HEK293 (cell line): ENCODE data around the gene STK11.

Experiments
- BCL11A ChIP-seq: fragments of 450-650 bp; formaldehyde crosslinking; IDR thresholded peaks from 2 replicates; pipeline ENCODE4 v1.5.1; 2016; ENCODE audit warnings: low read depth, missing biosample characterization, missing genetic modification characterization
- KLF10 ChIP-seq: fragments of 450-650 bp; IDR thresholded peaks from 2 replicates; pipeline ENCODE4 v1.5.1; 2018; ENCODE audit warnings: missing biosample characterization, mild to moderate bottlenecking, missing genetic modification characterization
- KLF16 ChIP-seq: fragments of 450-650 bp; formaldehyde crosslinking; IDR thresholded peaks from 2 replicates; pipeline ENCODE4 v1.5.1; 2017; ENCODE audit warnings: missing biosample characterization, missing genetic modification characterization
- KLF8 ChIP-seq: fragments of 450-650 bp; formaldehyde crosslinking; IDR thresholded peaks from 2 replicates; pipeline ENCODE4 v1.5.1; 2016; ENCODE audit warnings: missing biosample characterization, missing genetic modification characterization
- PRDM10 ChIP-seq: fragments of 450-650 bp; formaldehyde crosslinking; IDR thresholded peaks from 2 replicates; pipeline ENCODE4 v1.5.1; 2016; ENCODE audit warnings: missing biosample characterization, missing genetic modification characterization
- SP2 ChIP-seq: fragments of 450-650 bp; formaldehyde crosslinking; IDR thresholded peaks from 2 replicates; pipeline ENCODE4 v1.5.1; 2016; ENCODE audit warnings: missing biosample characterization, missing genetic modification characterization
- WT1 ChIP-seq: fragments of 450-650 bp; formaldehyde crosslinking; IDR thresholded peaks from 2 replicates; pipeline ENCODE4 v1.5.1; 2016; ENCODE audit warnings: missing biosample characterization, missing genetic modification characterization
- ZBTB10 ChIP-seq: fragments of 450-650 bp; formaldehyde crosslinking; IDR thresholded peaks from 2 replicates; pipeline ENCODE4 v1.5.1; 2016; ENCODE audit warnings: missing biosample characterization, missing genetic modification characterization
- ZBTB11 ChIP-seq: fragments of 450-650 bp; formaldehyde crosslinking; conservative IDR thresholded peaks from 2 replicates; pipeline ENCODE4 v1.5.1; 2016; ENCODE audit warnings: low read depth, missing biosample characterization, missing genetic modification characterization
- ZBTB48 ChIP-seq: fragments of 450-650 bp; formaldehyde crosslinking; IDR thresholded peaks from 2 replicates; pipeline ENCODE4 v1.5.1; 2016; ENCODE audit warnings: missing biosample characterization, missing genetic modification characterization
- ZNF10 ChIP-seq: fragments of 450-650 bp; formaldehyde crosslinking; IDR thresholded peaks from 2 replicates; pipeline ENCODE4 v1.5.1; 2017; ENCODE audit warnings: missing biosample characterization, missing genetic modification characterization
- ZNF112 ChIP-seq: fragments of 450-650 bp; formaldehyde crosslinking; IDR thresholded peaks from 2 replicates; pipeline ENCODE4 v1.5.0; 2017; ENCODE audit warnings: missing biosample characterization, missing genetic modification characterization
- ZNF2 ChIP-seq: fragments of 450-650 bp; formaldehyde crosslinking; IDR thresholded peaks from 2 replicates; pipeline ENCODE4 v1.5.1; 2016; ENCODE audit warnings: missing biosample characterization, missing genetic modification characterization
- ZNF311 ChIP-seq: fragments of 450-650 bp; formaldehyde crosslinking; IDR thresholded peaks from 2 replicates; pipeline ENCODE4 v1.5.1; 2017; ENCODE audit warnings: missing biosample characterization, missing genetic modification characterization, borderline replicate concordance
- ZNF335 ChIP-seq: fragments of 450-650 bp; formaldehyde crosslinking; conservative IDR thresholded peaks from 2 replicates; pipeline ENCODE4 v1.5.1; 2016; ENCODE audit warnings: missing biosample characterization, missing genetic modification characterization
- ZNF449 ChIP-seq: fragments of 450-650 bp; formaldehyde crosslinking; IDR thresholded peaks from 2 replicates; pipeline ENCODE4 v1.5.1; 2017; ENCODE audit warnings: missing biosample characterization, mild to moderate bottlenecking, missing genetic modification characterization, moderate library complexity
- ZNF529 ChIP-seq: fragments of 450-650 bp; formaldehyde crosslinking; IDR thresholded peaks from 2 replicates; pipeline ENCODE4 v1.5.1; 2017; ENCODE audit warnings: missing genetic modification characterization, missing biosample characterization; ENCODE audit not compliant: insufficient replicate concordance
- ZNF561 ChIP-seq: fragments of 450-650 bp; IDR thresholded peaks from 2 replicates; pipeline ENCODE4 v1.5.1; 2018; ENCODE audit warnings: missing biosample characterization, missing genetic modification characterization, borderline replicate concordance
- ZNF580 ChIP-seq: fragments of 450-650 bp; formaldehyde crosslinking; IDR thresholded peaks from 2 replicates; pipeline ENCODE4 v1.5.1; 2016; ENCODE audit warnings: missing biosample characterization, missing genetic modification characterization
- ZNF600 ChIP-seq: fragments of 450-650 bp; formaldehyde crosslinking; IDR thresholded peaks from 2 replicates; pipeline ENCODE4 v1.5.1; 2016; ENCODE audit warnings: missing biosample characterization, missing genetic modification characterization
- ZNF629 ChIP-seq: fragments of 450-650 bp; formaldehyde crosslinking; IDR thresholded peaks from 2 replicates; pipeline ENCODE4 v1.5.1; 2017; ENCODE audit warnings: missing biosample characterization, missing genetic modification characterization
- ZNF76 ChIP-seq: fragments of 450-650 bp; formaldehyde crosslinking; IDR thresholded peaks from 2 replicates; pipeline ENCODE4; 2016; ENCODE audit warnings: low read depth, missing biosample characterization, missing genetic modification characterization, borderline replicate concordance
- ZSCAN30 ChIP-seq: fragments of 450-650 bp; IDR thresholded peaks from 2 replicates; pipeline ENCODE4 v1.5.1; 2018; ENCODE audit warnings: missing biosample characterization, mild to moderate bottlenecking, missing genetic modification characterization, moderate library complexity
- ZSCAN5A ChIP-seq: fragments of 450-650 bp; formaldehyde crosslinking; IDR thresholded peaks from 2 replicates; pipeline ENCODE4 v1.5.1; 2016; ENCODE audit warnings: missing biosample characterization, missing genetic modification characterization

STK11 gene

GRCh38 chr19:1259206-1259875, 53.8 kb downstream of the STK11 start (continued):
- TF ChIP-seq ZBTB11 (peak; percentile 83), ZBTB48 (peak; percentile 88), BCL11A (tag by site-specific recombination) (peak; percentile 77; the same call in 1 of the 2 replicates), ZNF529 (tag by site-specific recombination) (no peak), ZNF629 (tag by site-specific recombination) (peak; percentile 50; the same call in 1 of the 2 replicates), ZNF335 (tag by site-specific recombination) (peak; percentile 99), SP2 (peak; percentile 83), ZNF2 (tag by site-specific recombination) (0 out of 2 replicates have a peak, but pooled peaks have one; percentile 28), KLF8 (tag by site-specific recombination) (peak; percentile 95), KLF10 (tag by site-specific recombination) (peak; percentile 75; the same call in 1 of the 2 replicates), ZNF311 (no peak), KLF16 (peak; percentile 34), ZNF580 (tag by site-specific recombination) (no peak), ZNF449 (tag by site-specific recombination) (peak; percentile 26; the same call in 1 of the 2 replicates), ZSCAN5A (tag by site-specific recombination) (no peak), PRDM10 (tag by site-specific recombination) (peak; percentile 92), ZSCAN30 (tag by site-specific recombination) (0 out of 2 replicates have a peak, but pooled peaks have one; percentile 46), ZNF600 (tag by site-specific recombination) (peak; percentile 81), ZNF112 (tag by site-specific recombination) (no peak), WT1 (tag by site-specific recombination) (peak; percentile 82; the same call in 1 of the 2 replicates), ZBTB10 (tag by site-specific recombination) (peak; percentile 93), ZNF561 (tag by site-specific recombination) (peak; percentile 14; the same call in 1 of the 2 replicates), ZNF76 (tag by site-specific recombination) (peak; percentile 50; the same call in 1 of the 2 replicates), ZNF10 (0 out of 2 replicates have a peak, but pooled peaks have one; percentile 24)
